Testis (tissue), 3 donors: ENCODE measurements around the gene PLA2G5. TPM values are rescaled to one million over a fixed set of nuclear protein-coding genes. Genes with fewer than 3 reads are reported as not detected.
A peak's percentile ranks its signal among the peaks of the same experiment; 100 is the strongest.

Source experiments
- DNase-seq: peaks from one replicate; pipeline ENCODE4 v3.0.0-alpha.2; 2019
- H3K27ac ChIP-seq, 2 donors: fragments of 200-600 bp; sonication (generic); one replicate each; pipeline ENCODE4 v1.5.1; 2019
- H3K27me3 ChIP-seq: fragments of 200-600 bp; sonication (generic); one replicate; pipeline ENCODE4 v1.5.1; 2019
- H3K36me3 ChIP-seq: fragments of 200-600 bp; sonication (generic); one replicate; pipeline ENCODE4 v1.5.1; 2017; ENCODE audit warnings: low read depth; ENCODE audit errors: missing control alignments
- H3K4me1 ChIP-seq: fragments of 200-600 bp; sonication (generic); one replicate; pipeline ENCODE4 v1.5.1; 2019
- H3K4me3 ChIP-seq, 2 donors: fragments of 200-600 bp; sonication (generic); one replicate each; pipeline ENCODE4 v1.5.1; 2017 to 2019
- H3K9me3 ChIP-seq: fragments of 200-600 bp; sonication (generic); one replicate; pipeline ENCODE4 v1.5.1; 2017
- CTCF ChIP-seq, 3 experiments: fragments of 450-650 bp in 2 of 3; fragments of 200-600 bp in 1 of 3; sonication (generic) in 1 of 3; IDR thresholded peaks; one replicate each; pipeline ENCODE4 v1.5.1; 2016 to 2019; ENCODE audit warnings: antibody characterized with exemption in 3 of 3, mild to moderate bottlenecking in 2 of 3, moderate library complexity in 1 of 3
- POLR2A ChIP-seq: fragments of 450-650 bp; IDR thresholded peaks from one replicate; pipeline ENCODE4 v1.6.1; 2017; ENCODE audit warnings: antibody characterized with exemption, mild to moderate bottlenecking, moderate library complexity
- WGBS, 2 donors: methylation state at CpG; one replicate each; pipeline ENCODE4 v1.1.5; 2018; 5-methylcytosine and 5-hydroxymethylcytosine counted together
- intact Hi-C: fragments of 100-400 bp; cut with DNase I; formaldehyde crosslinking; loops from one replicate; pipeline ENCODE4 v1.15.1; 2023; ENCODE audit warnings: low total_unique reads
- polyA plus RNA-seq: library from polyadenylated mRNA; stranded (reverse); fragments of 350-450 nt; fragmentation: Illumina TruSeq; extraction: RNeasy Lipid Tissue Mini Kit (QIAGEN cat#74804); gene quantifications from one replicate; pipeline ENCODE4 v1.2.3, GENCODE V29; 2014; ENCODE audit warnings: low read depth, low replicate concordance; ENCODE audit not compliant: insufficient read depth
- total RNA-seq, 2 donors: library from RNA; depleted of rRNA; stranded (reverse); fragments of >200 nt; gene quantifications; one replicate each; pipeline ENCODE4 v1.2.3, GENCODE V29; 2016

Gene PLA2G5
- total and polyA plus RNA-seq, 3 donors from 2014 or later = 17.6 to 21.2 (median 19.8) TPM

- intact Hi-C loops = no loop called here
- DNase-seq = no peak
- H3K36me3 ChIP-seq = no peaks in the 10 kb centered on the region
Observed at GRCh38 chr1:20090119-20090518, 20.1 kb downstream of the PLA2G5 start.

GRCh38 chr1:20090641-20091040 lies 20.6 kb downstream of the PLA2G5 start:
- H3K4me3 ChIP-seq = no peak overlapping the region
- WGBS, 2 donors = 77 to 80% methylated on average over 6 of the region's 6 CpGs
- no peaks in the 10 kb centered on the region for H3K9me3 ChIP-seq
- no peaks in the 10 kb centered on the region for H3K4me1 ChIP-seq
- no peaks in the 10 kb centered on the region for H3K36me3 ChIP-seq
- intact Hi-C loops = no loop called here
- H3K27ac ChIP-seq = no peak overlapping the region
- H3K27me3 ChIP-seq = no peaks in the 10 kb centered on the region
- TF ChIP-seq POLR2A = no peak
- TF ChIP-seq CTCF (IDR thresholded peaks at IDR 0.05) = no peak
- DNase-seq = no peak

More at GRCh38 chr1:20090119-20090518, 20.1 kb downstream of the PLA2G5 start:
- H3K9me3 ChIP-seq = no peaks in the 10 kb centered on the region
- WGBS, 2 donors = 67 to 70% methylated on average over 1 to 3 of the region's 3 CpGs
- no peaks in the 10 kb centered on the region for H3K4me1 ChIP-seq
- H3K27ac ChIP-seq = no peak overlapping the region
- TF ChIP-seq POLR2A (no peak), CTCF (IDR thresholded peaks at IDR 0.05) (no peak)
- no peak overlapping the region for H3K4me3 ChIP-seq
- H3K27me3 ChIP-seq = no peaks in the 10 kb centered on the region

- no peak for DNase-seq
- WGBS, 2 donors = 82 to 93% methylated on average over 5 of the region's 5 CpGs
- intact Hi-C loops = no loop called here
- TF ChIP-seq POLR2A (no peak), CTCF (IDR thresholded peaks at IDR 0.05) (no peak)
- H3K4me3 ChIP-seq = no peak overlapping the region
- no peaks in the 10 kb centered on the region for H3K9me3 ChIP-seq
- no peaks in the 10 kb centered on the region for H3K27me3 ChIP-seq
- H3K27ac ChIP-seq = peak overlapping the region in 1 of 2 donors; percentile 56
- no peaks in the 10 kb centered on the region for H3K4me1 ChIP-seq
- no peaks in the 10 kb centered on the region for H3K36me3 ChIP-seq
Observed at GRCh38 chr1:20093303-20093702, 23.3 kb downstream of the PLA2G5 start.

- WGBS, 2 donors = 54 to 65% methylated on average over 5 of the region's 5 CpGs
Observed at GRCh38 chr1:20093940-20094391, 24.0 kb downstream of the PLA2G5 start.

More at GRCh38 chr1:20093940-20094391, 24.0 kb downstream of the PLA2G5 start:
- no peaks in the 10 kb centered on the region for H3K4me1 ChIP-seq
- TF ChIP-seq POLR2A = no peak
- TF ChIP-seq CTCF (IDR thresholded peaks at IDR 0.05) = no peak
- no peaks in the 10 kb centered on the region for H3K27me3 ChIP-seq
- intact Hi-C loops = no loop called here
- DNase-seq = peak; percentile 81
- no peak overlapping the region for H3K4me3 ChIP-seq
- peak overlapping the region in 1 of 2 donors; percentile 56 for H3K27ac ChIP-seq
- H3K9me3 ChIP-seq = no peaks in the 10 kb centered on the region
- H3K36me3 ChIP-seq = no peaks in the 10 kb centered on the region
